Heart left ventricle (tissue), 16 donors: ENCODE measurements around the gene ARHGAP18. TPM values are rescaled to one million over a fixed set of nuclear protein-coding genes. Genes with fewer than 3 reads are reported as not detected.

ENCODE experiments used
- ATAC-seq, 4 donors: fragments of 200-7000 bp; cut with Tn5 transposase; one replicate each; pipeline ENCODE4 v1.9.1; 2020 to 2022; ENCODE audit warnings: moderate library complexity in 4 of 4, mild to moderate bottlenecking in 3 of 4, moderate number of reproducible peaks in 1 of 4
- DNase-seq, 5 donors: peaks; one replicate each; pipeline ENCODE4 v3.0.0-alpha.2; 2020
- H3K27ac ChIP-seq, 12 donors: fragments of 200-600 bp; sonication (generic) in 4 of 12; one replicate each; pipeline versions ENCODE4 v1.5.0 to v1.8.0; 2016 to 2022; ENCODE audit warnings: mild to moderate bottlenecking in 2 of 12
- H3K27me3 ChIP-seq, 9 donors: fragments of 200-600 bp; sonication (generic) in 2 of 9; one replicate each; pipeline versions ENCODE4 v1.5.1 to v1.8.0; 2016 to 2022; ENCODE audit warnings: mild to moderate bottlenecking in 3 of 9
- H3K36me3 ChIP-seq, 9 donors: fragments of 200-600 bp; sonication (generic) in 2 of 9; one replicate each; pipeline versions ENCODE4 v1.5.0 to v1.8.0; 2018 to 2022; ENCODE audit warnings: mild to moderate bottlenecking in 2 of 9
- H3K4me1 ChIP-seq, 12 donors: fragments of 200-600 bp; sonication (generic) in 4 of 12; one replicate each; pipeline versions ENCODE4 v1.5.0 to v1.8.0; 2016 to 2022; ENCODE audit warnings: mild to moderate bottlenecking in 3 of 12
- H3K4me3 ChIP-seq, 12 donors: fragments of 200-600 bp; sonication (generic) in 4 of 12; one replicate each; pipeline versions ENCODE4 v1.5.0 to v1.8.0; 2017 to 2022; ENCODE audit warnings: mild to moderate bottlenecking in 9 of 12, moderate library complexity in 4 of 12
- H3K9me3 ChIP-seq, 12 donors: fragments of 200-600 bp; sonication (generic) in 4 of 12; one replicate each; pipeline versions ENCODE4 v1.5.0 to v1.8.0; 2016 to 2022; ENCODE audit warnings: mild to moderate bottlenecking in 1 of 12
- POLR2A ChIP-seq, 2 donors: fragments of 450-650 bp; IDR thresholded peaks; one replicate each; pipeline ENCODE4 v1.6.1; 2017; ENCODE audit warnings: antibody characterized with exemption in 2 of 2, mild to moderate bottlenecking in 2 of 2, moderate library complexity in 2 of 2
- WGBS, 4 donors: extraction: QIAGEN DNeasy Blood & Tissue Kit in 2 of 4; methylation state at CpG; one replicate each; pipeline versions ENCODE4 v1.1.5 to v1.1.7; 2013 to 2018; 5-methylcytosine and 5-hydroxymethylcytosine counted together
- intact Hi-C, 10 donors: fragments of 100-400 bp; cut with DNase I; formaldehyde crosslinking; loops; one replicate each; pipeline versions ENCODE4 v1.11.1 to v1.14.2; 2022
- polyA plus RNA-seq, 2 donors: library from polyadenylated mRNA; stranded (reverse); fragments of 200-250 nt; gene quantifications; one replicate each; pipeline ENCODE4 v1.2.3, GENCODE V29; 2013
- total RNA-seq, 9 donors: library from RNA; depleted of rRNA in 2 of 9; stranded (reverse); fragments of >200 nt in 2 of 9; fragmentation: NEBNext Ultra II Directional in 3 of 9; extraction: Animal tissue kit (Norgen Biotek cat#: 25700) in 3 of 9; gene quantifications; one replicate each; pipeline versions ENCODE4 v1.1.0 to v1.2.4, GENCODE V29; 2016 to 2023
- TF ChIP-seq, protein P1 (sequence below), 12 donors: fragments of 200-600 bp; sonication (generic) in 4 of 12; IDR thresholded peaks; one replicate each; pipeline versions ENCODE4 v1.5.0 to v1.8.0; 2018 to 2022; ENCODE audit warnings: antibody characterized with exemption in 12 of 12, mild to moderate bottlenecking in 5 of 12
- donor health status: ischemic (EF 13 %, LVEDD 7.1; RV severe dilation, severe dysfunction).
- donor health status: healthy with polysubstance abuse.
- donor health status: DM: no; HTN: yes; CAD: no.
- donor health status: DM: no; HTN: no; CAD: no.
- donor health status: ischemic (EF 25% LVEDD 6.9; RV normal size, moderate dysfunction).
- donor health status: ischemic (EF 25% LVEDD 5.7; RV mildly dilated, moderate dysfunction).
- donor health status: healthy.
- donor health status: DM: yes; HTN: yes; CAD: no.
- donor health status: ischemic (EF 35%, LVEDD 5.7; RV mildly dilated, moderate dysfunction).
- donor health status: nonischemic (EF 11% LVEDD 7.7; RV severe dilation, severe dysfunction).
- donor health status: DM: yes; HTN: yes; CAD: no.
- donor health status: PGD.
- donor health status: ischemic (EF 29% LVEDD 5.4; RV normal size, mild dysfunction).
- donor health status: nonischemic (EF 23%, LVEDD 6.1; RV moderate dilation, normal function).

ARHGAP18 gene
- total and polyA plus RNA-seq, 11 donors: 1.6 to 26.4 (median 3.9) TPM

DNA sequence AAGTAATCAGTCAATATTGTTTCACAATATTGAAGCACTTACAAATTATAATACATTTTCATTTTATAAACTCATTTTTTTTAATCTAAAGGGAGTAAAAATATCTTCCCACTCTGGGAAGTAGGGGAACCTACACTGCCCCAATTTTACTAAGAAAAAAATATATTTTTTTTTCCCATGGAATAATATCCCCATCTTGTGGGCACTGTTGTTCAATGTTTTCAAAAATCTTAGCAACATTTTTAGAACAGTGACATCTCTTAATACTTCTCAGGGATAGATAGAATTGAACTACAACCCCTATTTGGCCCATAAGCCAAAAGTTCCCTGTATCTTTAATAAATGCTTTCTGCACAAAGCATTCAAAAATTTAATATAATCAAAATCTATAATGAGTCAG, 42.9 kb downstream of the ARHGAP18 start:
- no peak for DNase-seq
- intact Hi-C loops: loop anchor here in 2 of 10 donors (5.0 kb wide), 2 partner anchors 40 to 70 kb away; no protein-coding TSS in a partner anchor
- no peaks in the 10 kb centered on the region for H3K27me3 ChIP-seq
- H3K4me1 ChIP-seq: peaks cover 0 to 37% (median 18%) of the 10 kb centered on the region in 12 donors
- H3K27ac ChIP-seq: no peak overlapping the region
- ATAC-seq: no peak
- no peaks in the 10 kb centered on the region for H3K9me3 ChIP-seq
- H3K4me3 ChIP-seq: no peak overlapping the region
- H3K36me3 ChIP-seq: no peaks in the 10 kb centered on the region
- TF ChIP-seq, protein P1, sequence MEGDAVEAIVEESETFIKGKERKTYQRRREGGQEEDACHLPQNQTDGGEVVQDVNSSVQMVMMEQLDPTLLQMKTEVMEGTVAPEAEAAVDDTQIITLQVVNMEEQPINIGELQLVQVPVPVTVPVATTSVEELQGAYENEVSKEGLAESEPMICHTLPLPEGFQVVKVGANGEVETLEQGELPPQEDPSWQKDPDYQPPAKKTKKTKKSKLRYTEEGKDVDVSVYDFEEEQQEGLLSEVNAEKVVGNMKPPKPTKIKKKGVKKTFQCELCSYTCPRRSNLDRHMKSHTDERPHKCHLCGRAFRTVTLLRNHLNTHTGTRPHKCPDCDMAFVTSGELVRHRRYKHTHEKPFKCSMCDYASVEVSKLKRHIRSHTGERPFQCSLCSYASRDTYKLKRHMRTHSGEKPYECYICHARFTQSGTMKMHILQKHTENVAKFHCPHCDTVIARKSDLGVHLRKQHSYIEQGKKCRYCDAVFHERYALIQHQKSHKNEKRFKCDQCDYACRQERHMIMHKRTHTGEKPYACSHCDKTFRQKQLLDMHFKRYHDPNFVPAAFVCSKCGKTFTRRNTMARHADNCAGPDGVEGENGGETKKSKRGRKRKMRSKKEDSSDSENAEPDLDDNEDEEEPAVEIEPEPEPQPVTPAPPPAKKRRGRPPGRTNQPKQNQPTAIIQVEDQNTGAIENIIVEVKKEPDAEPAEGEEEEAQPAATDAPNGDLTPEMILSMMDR (IDR thresholded peaks at IDR 0.05): peak in 3 of 12 donors; percentile 12 to 28 (median 15)
- no peak for TF ChIP-seq POLR2A (IDR thresholded peaks at IDR 0.05)

DNA sequence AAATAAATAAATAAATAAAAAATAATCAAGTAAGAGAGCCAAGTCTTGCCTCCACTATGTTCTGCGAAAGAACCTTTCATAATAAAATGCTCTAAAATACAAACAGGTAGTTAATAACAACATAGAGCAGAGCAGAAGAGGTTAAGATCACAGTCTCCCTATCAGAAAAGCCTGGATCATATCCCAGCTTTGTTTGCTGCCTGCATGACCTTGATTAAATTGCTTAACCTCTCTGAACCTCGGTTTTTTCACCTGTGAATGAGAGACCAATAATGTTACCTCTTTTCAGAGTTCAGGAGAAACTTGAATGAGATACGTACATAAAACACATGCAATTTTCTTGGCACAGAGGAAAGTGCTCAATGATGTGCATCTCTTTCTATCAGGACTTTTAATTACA, 44.4 kb downstream of the ARHGAP18 start:
- whole genome bisulfite sequencing, 4 donors: 67 to 80% (median 76%) methylated on average over 3 of the region's 3 CpGs
- Histone ChIP-seq H3K4me3 (no peak overlapping the region), H3K27ac (no peak overlapping the region), H3K9me3 (no peaks in the 10 kb centered on the region), H3K27me3 (no peaks in the 10 kb centered on the region), H3K4me1 (peaks cover 0 to 37% (median 10%) of the 10 kb centered on the region in 12 donors), H3K36me3 (no peaks in the 10 kb centered on the region)
- TF ChIP-seq, protein P1 (IDR thresholded peaks at IDR 0.05): no peak
- no peak for TF ChIP-seq POLR2A (IDR thresholded peaks at IDR 0.05)
- ATAC-seq (no peak), DNase-seq (no peak)
- intact Hi-C loops: loop anchor here in 2 of 10 donors (5.0 kb wide), 2 partner anchors 42 to 68 kb away; no protein-coding TSS in a partner anchor

DNA sequence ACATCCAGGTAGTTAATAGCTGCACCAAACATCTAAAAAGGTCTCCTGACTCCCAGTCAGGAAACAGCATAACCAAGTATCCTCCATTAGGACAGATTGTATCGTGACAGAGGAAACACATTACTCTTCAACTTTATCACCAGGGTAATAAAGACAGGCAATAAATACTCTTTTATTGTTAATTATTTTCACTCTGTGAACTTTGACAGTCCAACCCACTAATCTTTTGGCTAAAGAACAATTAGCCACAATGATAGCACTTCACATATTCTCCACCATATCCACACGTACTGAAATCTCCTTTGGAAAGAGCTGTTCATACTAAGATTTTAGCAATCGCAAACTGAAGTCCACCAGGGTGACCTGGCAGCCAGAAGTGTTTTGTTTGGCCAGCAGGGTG, 46.4 kb downstream of the ARHGAP18 start:
- H3K27ac ChIP-seq: no peak overlapping the region
- H3K27me3 ChIP-seq: no peaks in the 10 kb centered on the region
- no peaks in the 10 kb centered on the region for H3K9me3 ChIP-seq
- intact Hi-C loops: loop anchor here in 1 of 10 donors (5.0 kb wide), 1 partner anchor 44 kb away; no protein-coding TSS in a partner anchor
- DNase-seq: no peak
- no peak for TF ChIP-seq POLR2A (IDR thresholded peaks at IDR 0.05)
- TF ChIP-seq, protein P1 (IDR thresholded peaks at IDR 0.05): peak in 1 of 12 donors; percentile 10
- H3K36me3 ChIP-seq: no peaks in the 10 kb centered on the region
- peaks cover 0 to 42% (median 15%) of the 10 kb centered on the region in 12 donors for H3K4me1 ChIP-seq
- 46 to 57% (median 49%) methylated on average over 3 of the region's 3 CpGs for WGBS, 4 donors
- H3K4me3 ChIP-seq: no peak overlapping the region
- no peak for ATAC-seq

DNA sequence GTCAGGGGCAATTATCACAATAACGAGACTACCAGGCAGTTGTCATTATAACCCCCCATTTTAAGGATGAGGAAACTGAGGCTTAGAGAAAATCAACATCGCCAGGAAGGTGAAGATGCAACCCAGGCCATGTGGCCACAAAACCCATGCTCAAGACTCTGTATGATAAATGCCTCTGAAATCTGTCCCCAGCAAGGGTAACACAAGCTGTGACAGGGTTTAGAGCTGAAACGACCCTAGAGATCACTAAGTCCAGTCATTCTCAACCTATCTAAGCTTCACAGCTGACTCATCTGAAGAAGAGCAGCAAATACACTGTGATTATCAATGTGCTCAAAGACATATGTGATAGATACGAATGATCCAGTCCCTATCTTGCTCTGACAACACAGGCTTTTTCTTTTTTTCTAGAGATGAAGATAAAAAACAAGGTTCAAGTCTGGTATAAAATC, 47.0 kb downstream of the ARHGAP18 start:
- TF ChIP-seq POLR2A (IDR thresholded peaks at IDR 0.05): no peak
- TF ChIP-seq, protein P1 (IDR thresholded peaks at IDR 0.05): no peak
- Histone ChIP-seq H3K9me3 (no peaks in the 10 kb centered on the region), H3K27me3 (no peaks in the 10 kb centered on the region), H3K27ac (no peak overlapping the region), H3K4me3 (no peak overlapping the region), H3K36me3 (no peaks in the 10 kb centered on the region), H3K4me1 (peaks cover 0 to 41% (median 15%) of the 10 kb centered on the region in 12 donors)
- ATAC-seq (no peak), DNase-seq (no peak)
- WGBS, 4 donors: 84 to 88% (median 86%) methylated on average over 4 of the region's 4 CpGs
- intact Hi-C loops: loop anchor here in 1 of 10 donors (5.0 kb wide), 1 partner anchor 44 kb away; no protein-coding TSS in a partner anchor
